ENCODE measurements around the gene PRR36.
"Not testable (repeated sequence)": the region's sequence is repeated elsewhere in the genome, so short reads cannot be mapped to it uniquely, and the experiment has no call there.

- TF ChIP-seq POLR2A (IDR thresholded peaks at IDR 0.05; ENCODE audit: low read length); GATA1 (IDR thresholded peaks at IDR 0.05; ENCODE audit: low read depth, low read length): not testable (repeated sequence)
Measured at GRCh38 chr19:7893362-7894101, 19.3 kb upstream of the PRR36 start.

Data from erythroblast (primary cell).